Measurements from ENCODE around the gene GTF2I.
"Not testable (repeated sequence)": the region's sequence is repeated elsewhere in the genome, so short reads cannot be mapped to it uniquely, and the experiment has no call there.

The GTF2I gene

DNA sequence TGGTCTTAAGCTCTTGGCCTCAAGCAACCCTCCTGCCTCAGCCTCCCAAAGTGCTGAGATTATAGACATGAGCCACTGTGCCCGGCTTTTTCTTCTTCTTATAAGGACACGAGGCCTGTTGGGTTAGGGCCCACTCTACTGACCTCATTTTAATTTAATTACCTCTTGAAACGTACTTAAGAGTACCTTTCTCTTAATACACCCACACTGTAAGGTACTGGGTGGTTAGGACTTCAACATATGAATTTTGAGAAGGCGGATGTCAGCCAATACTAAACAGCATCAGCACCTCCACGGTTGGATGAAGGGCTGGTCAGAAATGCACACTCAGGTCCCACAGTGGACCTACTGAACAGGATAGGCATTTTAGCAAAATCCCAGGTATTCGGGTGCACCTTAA is 124.2 kb downstream of the GTF2I start:
- DNase-seq = not testable (repeated sequence)

DNA sequence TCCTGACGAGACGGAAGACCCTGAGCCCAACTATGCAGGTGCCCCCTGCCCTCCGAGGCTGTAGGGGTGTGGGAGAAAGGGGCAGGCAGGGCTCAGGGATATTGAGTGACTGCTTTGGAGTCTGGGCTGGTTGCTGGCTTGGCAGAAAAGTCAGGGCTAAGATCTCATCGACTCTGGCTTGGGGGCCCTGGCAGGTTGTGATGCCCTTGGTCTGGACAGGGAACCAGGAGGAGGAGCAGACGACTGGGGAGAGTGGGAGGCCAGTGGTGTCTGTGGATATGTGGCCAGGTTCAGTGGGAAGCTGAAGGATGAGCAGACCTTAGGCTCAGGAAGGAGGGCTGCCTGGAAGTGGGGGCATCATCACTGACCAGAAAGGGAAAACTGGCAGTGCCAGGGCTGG is 126.1 kb downstream of the GTF2I start:
- not testable (repeated sequence) for DNase-seq

DNA sequence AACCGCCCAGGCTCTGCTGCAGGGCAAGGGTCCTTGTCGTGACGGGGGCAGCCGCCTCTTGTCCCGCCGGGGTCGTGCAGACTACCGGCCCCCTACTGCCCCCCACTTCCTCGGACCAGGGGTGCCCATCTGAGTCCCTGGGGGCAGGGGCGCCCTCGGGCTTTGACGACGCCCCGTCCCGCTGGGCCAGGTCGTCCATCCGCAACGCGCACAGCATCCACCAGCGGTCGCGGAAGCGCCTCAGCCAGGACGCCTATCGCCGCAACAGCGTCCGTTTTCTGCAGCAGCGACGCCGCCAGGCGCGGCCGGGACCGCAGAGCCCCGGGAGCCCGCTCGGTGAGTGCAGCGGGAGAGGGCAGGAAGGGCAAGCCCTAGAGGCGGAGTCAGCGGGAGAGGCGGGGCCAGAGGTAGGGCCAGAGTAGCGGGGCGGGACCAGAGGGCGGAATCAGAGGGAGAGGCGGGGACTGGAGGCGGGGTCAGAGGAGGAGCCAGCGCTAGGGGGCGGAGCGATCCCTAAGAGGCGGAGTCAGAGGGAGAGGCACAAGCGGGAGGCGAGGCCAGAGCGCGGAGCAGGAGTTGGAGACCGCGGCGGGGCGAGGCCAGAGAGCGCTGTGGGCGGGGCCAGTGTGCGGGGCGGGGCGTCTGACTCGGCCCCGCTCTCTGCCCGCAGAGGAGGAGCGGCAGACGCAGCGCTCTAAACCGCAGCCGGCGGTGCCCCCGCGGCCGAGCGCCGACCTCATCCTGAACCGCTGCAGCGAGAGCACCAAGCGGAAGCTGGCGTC is 131.0 kb downstream of the GTF2I start:
- DNase-seq = peak; percentile 90

DNA sequence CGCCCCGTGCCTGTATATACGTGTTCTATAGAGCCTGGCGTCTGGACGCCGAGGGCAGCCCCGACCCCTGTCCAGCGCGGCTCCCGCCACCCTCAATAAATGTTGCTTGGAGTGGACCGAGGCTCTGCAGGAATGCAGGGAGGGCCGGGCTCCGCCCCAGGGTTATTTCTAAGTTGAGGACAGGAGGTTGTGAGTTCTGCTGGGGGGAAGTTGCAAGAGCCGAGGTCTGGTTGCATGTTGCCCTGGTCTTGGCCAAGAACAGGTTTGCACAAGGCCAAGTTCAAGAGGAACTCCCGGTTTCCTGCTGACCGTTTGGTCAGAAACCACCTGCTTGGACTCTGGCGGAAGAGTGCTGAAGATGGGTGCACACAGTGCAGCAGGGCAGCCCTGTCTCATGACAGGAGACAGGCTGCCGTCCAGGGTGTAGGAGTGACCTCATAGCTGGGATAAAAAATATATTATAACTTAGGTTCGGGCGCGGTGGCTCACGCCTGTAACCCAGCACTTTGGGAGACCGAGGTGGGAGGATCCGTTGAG is 131.8 kb downstream of the GTF2I start:
- not testable (repeated sequence) for DNase-seq

DNA sequence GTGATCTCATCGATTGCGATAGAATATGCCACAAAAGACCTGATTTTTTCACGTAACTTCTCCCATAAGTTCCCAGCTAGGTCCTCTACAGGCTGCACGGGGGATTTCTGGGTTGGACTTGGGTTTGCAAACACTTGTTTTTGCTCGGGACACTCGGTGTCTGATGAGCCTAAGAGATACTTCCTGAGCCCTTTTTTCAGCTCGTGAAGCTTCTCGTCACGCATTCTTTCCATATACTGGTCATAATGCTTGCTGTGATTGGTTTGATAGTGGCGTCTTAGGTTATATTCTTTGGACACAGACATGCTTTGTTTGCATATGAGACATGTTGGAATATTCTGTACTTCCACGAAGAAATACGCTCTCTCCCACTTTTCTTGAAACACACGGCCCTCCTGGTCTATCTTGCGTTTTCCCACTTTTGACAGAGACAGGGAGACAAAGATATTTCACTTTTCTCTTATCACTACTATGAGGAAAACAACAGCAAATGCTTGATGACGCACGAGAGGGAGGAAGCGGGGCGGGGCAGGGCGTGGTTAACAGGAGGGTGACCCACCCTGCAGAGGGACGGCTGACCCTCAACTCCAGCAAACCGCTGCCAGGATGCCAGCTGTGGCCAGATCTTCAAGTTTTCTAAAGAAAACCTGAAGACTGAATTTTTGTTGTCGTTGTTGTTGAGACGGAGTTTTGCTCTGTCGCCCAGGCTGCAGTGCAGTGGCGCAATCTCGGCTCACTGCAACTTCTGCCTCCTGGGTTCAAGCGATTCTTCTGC is 140.5 kb downstream of the GTF2I start:
- not testable (repeated sequence) for DNase-seq

DNA sequence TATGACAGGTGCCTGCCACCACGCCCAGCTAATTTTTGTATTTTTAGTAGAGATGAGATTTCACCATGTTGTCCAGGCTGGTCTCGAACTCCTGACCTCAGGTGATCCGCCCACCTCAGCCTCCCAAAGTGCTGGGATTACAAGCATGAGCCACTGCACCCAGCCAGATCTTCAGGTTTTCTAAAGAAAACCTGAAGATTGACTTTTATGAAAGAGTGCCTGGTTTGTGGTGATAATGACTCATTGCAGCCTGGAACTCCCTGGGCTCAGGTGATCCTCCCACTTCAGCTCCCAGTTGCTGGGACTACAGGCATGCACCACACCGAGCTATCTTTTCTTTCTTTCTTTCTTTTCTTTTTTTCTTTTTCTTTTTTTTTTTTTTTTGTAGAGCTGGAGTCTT is 141.1 kb downstream of the GTF2I start:
- DNase-seq = not testable (repeated sequence)
